ENCODE measurements around the gene CYP2D6.

- TF ChIP-seq EZH2 (IDR thresholded peaks at IDR 0.05; ENCODE audit: low read length, unreplicated experiment) (no peak), EZH2phosphoT487 (IDR thresholded peaks at IDR 0.05; ENCODE audit: borderline replicate concordance, low read length) (no peak)
Measured at GRCh38 chr22:42111798-42112197, 18.8 kb downstream of the CYP2D6 start.
